Measurements from ENCODE around the gene RSPH6A. TPM values are rescaled to one million over a fixed set of nuclear protein-coding genes. Genes with fewer than 3 reads are reported as not detected.

RSPH6A gene
- total and polyA plus RNA-seq, 2 of the 13 experiments (the other 11 are each of a cell fraction or from before 2014, with no cell fraction given) = 0.07 TPM; not detected in 1

GRCh38 chr19:45823182-45823581 is 8.1 kb upstream of the RSPH6A start:
- POLR2A ChIA-PET = interaction anchor here (0.7 kb wide), 1 partner anchor 40 kb away, joined by 3 read pairs; the partner anchor contains the start of gene SYMPK

GRCh38 chr19:45822716-45823115 is 7.6 kb upstream of the RSPH6A start:
- FAIRE-seq = no peak
- H3K79me2 ChIP-seq (ENCODE audit: insufficient read depth, low read length) = no peaks in the 10 kb centered on the region
- H3K27ac ChIP-seq (ENCODE audit: extremely low read length, insufficient read depth, low read length) = no peak overlapping the region
- ChIA-PET POLR2A (no interaction called here), CTCF (ENCODE audit: low intra/inter-chr PET ratio, low total read pairs) (no interaction called here)
- H3K4me2 ChIP-seq (ENCODE audit: low read depth, low read length) = no peak overlapping the region
- H3K36me3 ChIP-seq (replicated peaks in 1 of 2; ENCODE audit: control insufficient read depth in 1 of 2, insufficient read depth in 2 of 2, low read length in 2 of 2) = peaks cover 24 to 63% of the 10 kb centered on the region in 2 experiments
- no peak overlapping the region for H2AFZ ChIP-seq (ENCODE audit: low read length)
- no peak overlapping the region for H3K9ac ChIP-seq (ENCODE audit: insufficient read depth, low read depth, low read length)
- no peak for DNase-seq (ENCODE audit: low spot score)
- H4K20me1 ChIP-seq (ENCODE audit: insufficient read depth, low read length) = no peaks in the 10 kb centered on the region
- no peaks in the 10 kb centered on the region for H3K9me3 ChIP-seq (ENCODE audit: low read length)
- no TSS peak for BruUV-seq (replicated peaks)
- no peak overlapping the region for H3K4me3 ChIP-seq (replicated peaks in 1 of 3; ENCODE audit: insufficient read depth in 1 of 3, low read depth in 2 of 3, low read length in 3 of 3)
- H3K27me3 ChIP-seq (ENCODE audit: control insufficient read depth in 1 of 2, insufficient read depth in 2 of 2, low read length in 2 of 2) = no peaks in the 10 kb centered on the region
- intact Hi-C loops (cut with micrococcal nuclease; ENCODE audit: unreplicated experiment) = no loop called here
- no peaks in the 10 kb centered on the region for H3K4me1 ChIP-seq (ENCODE audit: insufficient read depth, low read length)
- WGBS (ENCODE audit: low lambda C conversion rate) = 100% methylated on average over 4 of the region's 5 CpGs
- in situ Hi-C loops (cut with HindIII; ENCODE audit: extremely low pct_ligation_motif_present, low pct_unique_long_range_greater_than_20kb) = no loop called here
- ATAC-seq = no peak
- TF ChIP-seq ZNF180 (CRISPR knock-in tag; IDR thresholded peaks at IDR 0.05; ENCODE audit: borderline replicate concordance, low read depth) (no peak), CERS6 (CRISPR knock-in tag; IDR thresholded peaks at IDR 0.05) (no peak), E2F5 (CRISPR knock-in tag; conservative IDR thresholded peaks at IDR 0.05) (no peak), ZNF251 (CRISPR knock-in tag; IDR thresholded peaks at IDR 0.05) (no peak), ZFP62 (CRISPR knock-in tag; IDR thresholded peaks at IDR 0.05) (no peak), ZNF570 (CRISPR knock-in tag; IDR thresholded peaks at IDR 0.05; ENCODE audit: borderline replicate concordance) (no peak), ZNF432 (CRISPR knock-in tag; IDR thresholded peaks at IDR 0.05; ENCODE audit: borderline replicate concordance) (no peak), ZNF44 (CRISPR knock-in tag; IDR thresholded peaks at IDR 0.05) (no peak), SMAD3 (CRISPR knock-in tag; IDR thresholded peaks at IDR 0.05) (no peak), FOXP4 (CRISPR knock-in tag; IDR thresholded peaks at IDR 0.05) (no peak)

More at GRCh38 chr19:45823182-45823581, 8.1 kb upstream of the RSPH6A start:
- no peak for FAIRE-seq
- CTCF ChIA-PET (ENCODE audit: low intra/inter-chr PET ratio, low total read pairs) = no interaction called here
- Histone ChIP-seq H3K9ac (ENCODE audit: insufficient read depth, low read depth, low read length) (no peak overlapping the region), H3K36me3 (replicated peaks in 1 of 2; ENCODE audit: control insufficient read depth in 1 of 2, insufficient read depth in 2 of 2, low read length in 2 of 2) (peaks cover 26 to 68% of the 10 kb centered on the region in 2 experiments), H3K4me2 (ENCODE audit: low read depth, low read length) (no peak overlapping the region), H3K4me3 (replicated peaks in 1 of 3; ENCODE audit: insufficient read depth in 1 of 3, low read depth in 2 of 3, low read length in 3 of 3) (no peak overlapping the region), H2AFZ (ENCODE audit: low read length) (no peak overlapping the region), H3K9me3 (ENCODE audit: low read length) (no peaks in the 10 kb centered on the region), H3K27me3 (ENCODE audit: control insufficient read depth in 1 of 2, insufficient read depth in 2 of 2, low read length in 2 of 2) (no peaks in the 10 kb centered on the region), H3K27ac (ENCODE audit: extremely low read length, insufficient read depth, low read length) (no peak overlapping the region), H3K79me2 (ENCODE audit: insufficient read depth, low read length) (no peaks in the 10 kb centered on the region), H4K20me1 (ENCODE audit: insufficient read depth, low read length) (no peaks in the 10 kb centered on the region), H3K4me1 (ENCODE audit: insufficient read depth, low read length) (no peaks in the 10 kb centered on the region)
- no TSS peak for BruUV-seq (replicated peaks)
- intact Hi-C loops (cut with micrococcal nuclease; ENCODE audit: unreplicated experiment) (no loop called here), in situ Hi-C loops (cut with HindIII; ENCODE audit: extremely low pct_ligation_motif_present, low pct_unique_long_range_greater_than_20kb) (no loop called here)
- no peak for TF ChIP-seq ZFP37 (CRISPR knock-in tag; IDR thresholded peaks at IDR 0.05; ENCODE audit: borderline replicate concordance)
- TF ChIP-seq RXRA (CRISPR knock-in tag; IDR thresholded peaks at IDR 0.05) = no peak
- no peak for TF ChIP-seq SNAPC5 (CRISPR knock-in tag; IDR thresholded peaks at IDR 0.05; ENCODE audit: borderline replicate concordance)
- TF ChIP-seq ATF5 (CRISPR knock-in tag; IDR thresholded peaks at IDR 0.05; ENCODE audit: low read depth) = no peak
- TF ChIP-seq NAIF1 (CRISPR knock-in tag; IDR thresholded peaks at IDR 0.05; ENCODE audit: borderline replicate concordance) = no peak
- TF ChIP-seq RARA (CRISPR knock-in tag; IDR thresholded peaks at IDR 0.05) = no peak
- no peak for TF ChIP-seq POLR2A (IDR thresholded peaks at IDR 0.05; ENCODE audit: insufficient read depth in 1 of 2, low read depth in 2 of 2, low read length in 2 of 2)
- DNase-seq (ENCODE audit: low spot score) = no peak
- no peak for ATAC-seq
- WGBS (ENCODE audit: low lambda C conversion rate) = 98% methylated on average over 12 of the region's 12 CpGs

Measured in HepG2 (cell line).